ENCODE measurements around the gene PRKN. TPM values are rescaled to one million over a fixed set of nuclear protein-coding genes. Genes with fewer than 3 reads are reported as not detected.

Gene PRKN
- total RNA-seq, 1 donor from 2014 or later = 25.5 TPM

DNA sequence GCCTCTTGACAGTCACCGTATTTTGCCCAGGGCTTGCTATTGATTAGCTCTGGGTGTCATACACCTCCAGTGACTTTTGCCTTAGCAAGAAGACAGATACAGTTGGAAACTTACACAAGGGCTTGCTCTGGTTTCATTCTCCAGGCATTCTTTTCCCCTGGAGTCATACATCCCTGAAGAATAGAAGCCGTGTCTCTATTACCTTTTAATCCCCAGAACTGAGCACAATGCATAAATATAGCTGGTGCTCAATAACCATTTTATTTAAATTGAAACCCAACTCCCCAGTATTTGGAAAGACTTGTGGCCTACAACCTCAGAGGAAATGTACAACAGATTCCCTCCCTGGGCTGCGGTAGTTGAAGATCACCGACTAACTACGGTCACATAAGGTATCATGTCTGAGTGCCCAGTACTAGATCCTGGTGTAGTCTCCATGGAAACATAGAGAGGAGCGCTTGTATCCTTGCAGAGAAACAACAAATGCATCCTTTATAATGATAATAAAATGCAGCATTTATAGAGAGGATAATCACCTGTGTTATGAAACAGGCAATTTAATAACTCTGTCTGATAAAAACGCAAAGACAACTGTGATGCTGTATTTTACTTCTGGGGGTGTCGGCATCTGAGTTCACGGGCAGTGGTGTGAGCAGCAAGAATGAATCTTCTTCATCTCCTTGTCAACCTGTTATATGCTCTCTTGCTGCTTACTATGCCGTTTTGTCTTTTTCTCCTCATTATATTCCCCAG is 1052.5 kb downstream of the PRKN start:
- DNase-seq = no peak
- Histone ChIP-seq H3K4me1 (no peaks in the 10 kb centered on the region), H3K36me3 (no peaks in the 10 kb centered on the region), H3K9me3 (replicated peaks) (no peaks in the 10 kb centered on the region), H3K4me3 (no peak overlapping the region), H3K27me3 (ENCODE audit: low read depth) (no peaks in the 10 kb centered on the region), H3K27ac (replicated peaks) (no peak overlapping the region)
- intact Hi-C loops (cut with micrococcal nuclease) = no loop called here
- TF ChIP-seq, protein P1, sequence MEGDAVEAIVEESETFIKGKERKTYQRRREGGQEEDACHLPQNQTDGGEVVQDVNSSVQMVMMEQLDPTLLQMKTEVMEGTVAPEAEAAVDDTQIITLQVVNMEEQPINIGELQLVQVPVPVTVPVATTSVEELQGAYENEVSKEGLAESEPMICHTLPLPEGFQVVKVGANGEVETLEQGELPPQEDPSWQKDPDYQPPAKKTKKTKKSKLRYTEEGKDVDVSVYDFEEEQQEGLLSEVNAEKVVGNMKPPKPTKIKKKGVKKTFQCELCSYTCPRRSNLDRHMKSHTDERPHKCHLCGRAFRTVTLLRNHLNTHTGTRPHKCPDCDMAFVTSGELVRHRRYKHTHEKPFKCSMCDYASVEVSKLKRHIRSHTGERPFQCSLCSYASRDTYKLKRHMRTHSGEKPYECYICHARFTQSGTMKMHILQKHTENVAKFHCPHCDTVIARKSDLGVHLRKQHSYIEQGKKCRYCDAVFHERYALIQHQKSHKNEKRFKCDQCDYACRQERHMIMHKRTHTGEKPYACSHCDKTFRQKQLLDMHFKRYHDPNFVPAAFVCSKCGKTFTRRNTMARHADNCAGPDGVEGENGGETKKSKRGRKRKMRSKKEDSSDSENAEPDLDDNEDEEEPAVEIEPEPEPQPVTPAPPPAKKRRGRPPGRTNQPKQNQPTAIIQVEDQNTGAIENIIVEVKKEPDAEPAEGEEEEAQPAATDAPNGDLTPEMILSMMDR (IDR thresholded peaks at IDR 0.05; ENCODE audit: borderline replicate concordance) = no peak

DNA sequence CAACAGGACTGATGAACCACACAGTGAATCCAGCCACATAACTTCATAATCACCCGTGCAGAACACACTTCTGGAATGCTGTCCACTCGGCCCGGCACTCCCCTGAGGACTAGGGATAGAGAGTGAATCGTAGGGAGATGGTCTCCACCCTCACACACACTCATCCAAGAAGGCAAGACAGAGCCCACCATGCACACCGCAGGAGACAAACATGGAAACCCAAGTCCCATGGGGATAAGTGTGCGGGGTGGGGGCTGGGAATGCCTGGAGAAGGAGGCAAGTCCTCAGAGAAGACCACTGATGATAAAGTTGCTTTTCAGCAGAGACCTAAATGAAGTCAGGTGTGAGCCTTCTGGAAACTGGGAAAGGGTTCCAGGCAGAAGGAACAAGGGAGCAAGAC is 1054.5 kb downstream of the PRKN start:
- no peak for DNase-seq
- Histone ChIP-seq H3K27me3 (ENCODE audit: low read depth) (no peaks in the 10 kb centered on the region), H3K9me3 (replicated peaks) (no peaks in the 10 kb centered on the region), H3K4me1 (no peaks in the 10 kb centered on the region), H3K27ac (replicated peaks) (no peak overlapping the region), H3K4me3 (no peak overlapping the region), H3K36me3 (no peaks in the 10 kb centered on the region)
- intact Hi-C loops (cut with micrococcal nuclease) = no loop called here
- TF ChIP-seq, protein P1 (IDR thresholded peaks at IDR 0.05; ENCODE audit: borderline replicate concordance) = no peak

DNA sequence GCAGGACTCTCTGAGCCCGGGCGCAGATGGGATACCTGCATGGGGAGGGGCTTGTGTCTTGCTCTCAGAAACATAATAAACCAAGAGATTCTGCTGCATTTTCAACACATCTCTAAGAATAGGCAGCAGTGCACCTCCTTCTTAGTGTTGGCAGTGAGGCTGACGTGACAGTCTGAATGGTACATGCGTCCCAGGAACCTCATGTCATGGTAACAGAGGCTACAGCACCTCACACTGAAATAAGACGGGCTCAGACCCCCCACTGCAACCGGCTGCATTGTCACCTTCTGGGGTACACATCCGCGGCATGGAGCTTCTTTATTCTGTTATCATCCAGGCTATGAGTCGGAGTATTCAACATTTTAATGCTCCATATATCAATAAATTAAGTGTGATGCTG is 1056.4 kb downstream of the PRKN start:
- no peaks in the 10 kb centered on the region for H3K36me3 ChIP-seq
- H3K27me3 ChIP-seq (ENCODE audit: low read depth) = no peaks in the 10 kb centered on the region
- DNase-seq = no peak
- no peak overlapping the region for H3K4me3 ChIP-seq
- H3K9me3 ChIP-seq (replicated peaks) = no peaks in the 10 kb centered on the region
- TF ChIP-seq, protein P1 (IDR thresholded peaks at IDR 0.05; ENCODE audit: borderline replicate concordance) = no peak
- H3K27ac ChIP-seq (replicated peaks) = no peak overlapping the region
- no peaks in the 10 kb centered on the region for H3K4me1 ChIP-seq
- intact Hi-C loops (cut with micrococcal nuclease) = no loop called here

DNA sequence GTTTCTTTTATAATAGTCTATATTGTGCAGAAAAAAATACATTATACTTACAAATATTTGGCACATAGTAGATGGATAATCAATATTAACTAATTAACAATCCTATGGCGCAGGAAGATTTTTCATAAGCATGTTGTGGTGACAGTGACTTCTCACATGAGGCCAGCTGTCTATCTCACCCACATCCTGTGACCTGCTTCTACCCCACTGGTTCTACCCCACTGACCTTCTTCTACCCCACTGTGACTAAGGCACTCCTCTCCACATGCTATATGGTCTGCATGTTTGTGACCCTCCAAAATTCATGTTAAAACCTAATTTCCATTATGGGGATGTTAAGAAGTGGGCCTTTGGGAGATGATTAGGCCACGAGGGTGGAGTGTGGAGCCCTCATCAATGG is 1058.9 kb downstream of the PRKN start:
- intact Hi-C loops (cut with micrococcal nuclease) = no loop called here
- Histone ChIP-seq H3K27ac (replicated peaks) (no peak overlapping the region), H3K9me3 (replicated peaks) (no peaks in the 10 kb centered on the region), H3K4me3 (no peak overlapping the region), H3K4me1 (no peaks in the 10 kb centered on the region), H3K36me3 (no peaks in the 10 kb centered on the region), H3K27me3 (ENCODE audit: low read depth) (no peaks in the 10 kb centered on the region)
- TF ChIP-seq, protein P1 (IDR thresholded peaks at IDR 0.05; ENCODE audit: borderline replicate concordance) = no peak
- no peak for DNase-seq

DNA sequence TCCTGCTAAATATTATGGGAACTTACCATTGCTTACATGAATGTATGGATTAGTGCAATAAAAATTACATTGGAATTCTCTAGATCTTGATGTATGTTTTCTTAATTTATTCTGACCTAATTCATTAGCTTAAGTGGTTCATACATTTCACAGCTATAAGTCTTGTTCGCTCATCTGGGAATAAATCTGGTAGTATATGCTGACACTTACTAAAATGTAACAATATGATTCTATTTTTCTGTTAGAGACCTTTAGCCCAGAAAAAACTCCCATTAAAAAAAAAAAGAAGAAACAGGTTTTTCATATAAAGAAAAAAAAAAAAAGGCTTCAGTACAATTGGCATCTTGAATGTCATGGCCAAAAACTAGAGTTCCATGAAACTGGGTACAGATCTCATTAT is 1059.6 kb downstream of the PRKN start:
- no peak overlapping the region for H3K27ac ChIP-seq (replicated peaks)
- intact Hi-C loops (cut with micrococcal nuclease) = no loop called here
- no peaks in the 10 kb centered on the region for H3K36me3 ChIP-seq
- H3K4me3 ChIP-seq = no peak overlapping the region
- H3K9me3 ChIP-seq (replicated peaks) = no peaks in the 10 kb centered on the region
- no peaks in the 10 kb centered on the region for H3K4me1 ChIP-seq
- DNase-seq = no peak
- TF ChIP-seq, protein P1 (IDR thresholded peaks at IDR 0.05; ENCODE audit: borderline replicate concordance) = no peak
- no peaks in the 10 kb centered on the region for H3K27me3 ChIP-seq (ENCODE audit: low read depth)
